HG02973 (cell line): Measurements from ENCODE around the gene RHBDD2.

Source experiments
- ATAC-seq: cut with Tn5 transposase; IDR thresholded peaks from one replicate; pipeline ENCODE4 v1.9.1; 2021; ENCODE audit warnings: moderate library complexity; ENCODE audit not compliant: unreplicated experiment

The RHBDD2 gene

DNA sequence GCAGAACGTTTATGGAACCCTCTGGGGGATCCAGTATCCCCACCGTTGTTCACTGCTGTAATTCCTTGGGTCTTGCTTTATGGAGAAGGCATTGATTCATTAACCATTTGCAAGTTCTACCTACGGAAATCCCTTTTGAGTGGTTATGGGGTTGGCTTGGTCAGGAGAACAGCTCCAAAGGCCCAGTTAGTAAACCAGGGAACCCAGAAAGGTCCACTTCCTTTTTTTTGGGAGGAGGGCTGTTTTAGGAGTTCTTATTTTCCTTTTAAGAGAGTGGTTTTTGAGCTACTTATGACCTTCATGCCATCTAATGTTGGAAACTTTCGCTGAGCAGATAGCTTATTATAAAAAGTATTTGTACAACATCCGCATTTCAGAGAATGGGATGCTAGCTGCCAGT is 37.4 kb downstream of the RHBDD2 start:
- no peak for ATAC-seq

DNA sequence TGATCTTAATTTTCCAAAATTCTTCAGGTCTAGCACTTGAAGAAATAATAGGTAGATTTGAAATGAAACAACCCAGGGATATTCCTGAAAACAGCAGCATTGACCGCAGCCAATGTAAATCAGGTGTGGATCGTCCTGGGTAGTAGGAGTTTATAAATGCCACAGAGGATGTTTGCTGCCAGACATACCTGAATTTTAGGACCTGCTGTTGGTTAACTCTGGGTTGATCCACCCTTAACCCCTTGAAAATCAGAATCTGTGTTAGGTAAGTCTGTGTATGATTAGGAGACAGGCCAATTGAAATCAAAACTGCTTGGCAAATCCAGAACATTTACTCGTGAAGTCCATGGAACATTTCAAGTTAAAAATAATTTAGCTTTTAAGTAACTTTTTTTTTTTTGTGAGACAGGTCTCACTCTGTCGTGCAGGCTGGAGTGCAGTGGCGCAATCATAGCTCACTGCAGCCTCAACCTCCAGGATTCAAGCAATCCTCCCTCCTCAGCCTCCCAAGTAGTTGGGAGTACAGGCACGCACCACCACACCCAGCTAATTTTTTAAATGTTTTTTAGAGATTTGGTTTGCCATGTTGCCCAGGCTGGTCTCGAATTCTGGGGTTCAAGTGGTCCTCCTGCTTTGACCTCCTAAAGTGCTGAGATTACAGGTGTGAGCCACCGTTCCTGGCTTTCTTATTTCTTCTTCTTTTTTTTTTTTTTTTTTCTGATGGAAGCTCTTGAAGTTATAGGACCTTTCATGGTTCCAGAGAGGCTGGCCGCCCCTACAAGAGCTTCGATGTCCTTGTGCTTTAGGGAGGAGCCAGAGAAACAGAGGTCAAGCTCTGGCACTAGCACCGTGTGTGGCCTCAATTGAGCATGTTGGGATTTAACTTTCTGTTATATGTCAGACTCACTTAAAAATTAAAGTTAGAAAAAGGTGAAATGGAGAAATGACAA is 38.1 kb downstream of the RHBDD2 start:
- no peak for ATAC-seq

DNA sequence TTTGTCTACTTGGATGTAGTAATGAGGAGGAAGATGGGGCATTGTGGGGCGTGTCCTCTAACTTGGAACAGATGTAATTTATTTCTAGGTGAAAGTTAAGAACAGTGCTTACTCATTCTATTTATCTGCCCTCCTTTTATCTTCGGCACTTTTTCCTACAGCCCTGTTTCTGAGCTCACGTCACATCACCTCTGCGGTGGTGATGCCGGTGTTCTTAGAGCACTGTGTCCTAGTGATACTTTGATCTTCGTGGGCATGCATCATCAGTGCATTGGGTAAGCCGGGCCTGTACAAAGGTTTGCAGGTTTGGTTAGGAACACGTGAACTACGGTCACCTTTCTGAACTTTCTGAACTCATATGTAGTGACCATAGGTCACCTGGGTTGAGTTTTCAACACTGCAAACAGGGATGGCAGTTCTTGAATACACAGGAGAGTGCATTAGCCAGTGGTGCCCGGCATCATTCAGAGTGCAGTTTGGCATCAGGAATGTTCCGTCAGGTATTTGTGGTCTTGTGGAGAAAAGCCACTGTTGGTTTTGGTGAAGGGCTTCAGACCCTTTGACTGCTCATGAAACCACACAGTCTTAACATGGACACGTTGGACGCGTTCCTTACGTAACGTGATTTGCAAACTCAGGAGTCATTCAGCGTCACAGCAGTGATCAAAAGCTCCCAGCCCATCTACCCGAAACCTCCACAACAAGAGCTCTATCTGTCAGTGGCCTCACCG is 41.8 kb downstream of the RHBDD2 start:
- ATAC-seq: no peak

DNA sequence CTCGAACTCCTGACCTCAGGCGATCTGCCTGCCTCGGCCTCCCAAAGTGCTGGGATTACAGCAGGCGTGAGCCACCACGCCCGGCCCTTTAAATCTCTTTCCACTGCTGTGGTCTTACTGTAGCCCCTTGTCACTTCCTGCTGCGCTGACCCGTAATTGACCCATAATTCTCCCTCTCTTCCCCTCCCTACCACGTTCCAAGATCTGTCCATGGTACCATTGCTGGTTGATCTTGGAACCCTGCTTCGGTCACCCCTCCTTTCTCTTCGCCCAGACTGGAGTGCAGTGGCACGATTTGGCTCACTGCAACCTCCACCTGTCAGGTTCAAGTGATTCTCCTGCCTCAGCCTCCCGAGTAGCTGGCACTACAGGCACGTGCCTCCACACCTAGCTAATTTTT is 42.6 kb downstream of the RHBDD2 start:
- ATAC-seq: no peak

- no peak for ATAC-seq
Observed at GRCh38 chr7:75922966-75923603, 44.3 kb downstream of the RHBDD2 start.

- ATAC-seq: no peak
Observed at GRCh38 chr7:75924256-75924655, 45.4 kb downstream of the RHBDD2 start.

- ATAC-seq: no peak
Observed at GRCh38 chr7:75924889-75925288, 46.1 kb downstream of the RHBDD2 start.

DNA sequence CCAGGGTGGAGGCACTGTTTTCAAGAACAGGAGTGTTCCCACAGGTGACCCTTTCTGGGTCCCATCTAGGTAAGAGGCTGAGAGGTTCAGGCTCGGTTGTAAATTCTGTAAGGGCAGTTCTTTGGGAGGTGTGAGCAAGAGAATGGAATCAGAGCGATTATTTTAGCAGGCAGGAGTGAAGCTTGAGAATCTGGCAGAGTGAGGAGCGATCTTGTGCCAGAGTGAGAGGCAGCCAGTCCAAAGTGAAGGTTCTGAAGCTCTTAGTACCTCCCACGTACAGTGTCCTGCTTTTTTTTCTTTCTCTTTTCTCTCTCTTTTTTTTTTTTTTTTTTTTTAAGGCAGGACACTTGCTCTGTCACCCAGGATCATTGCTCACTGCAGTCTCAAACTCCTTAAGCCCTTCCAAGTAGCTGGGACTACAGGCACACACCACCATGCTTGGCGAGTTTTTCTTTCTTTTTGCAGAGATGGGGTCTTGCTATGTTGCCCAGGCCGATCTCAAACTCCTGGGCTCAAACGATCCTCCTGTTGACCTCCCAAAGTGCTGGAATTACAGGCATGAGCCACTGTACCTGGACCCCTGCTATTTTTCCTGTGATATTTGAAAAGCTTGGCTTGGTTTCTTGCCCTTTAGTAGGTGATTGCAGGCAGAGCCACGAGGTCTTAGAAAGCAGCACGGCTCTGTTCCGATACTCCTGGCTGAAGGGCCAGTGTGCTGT is 47.0 kb downstream of the RHBDD2 start:
- ATAC-seq: no peak

GRCh38 chr7:75928568-75928914 is 49.7 kb downstream of the RHBDD2 start:
- no peak for ATAC-seq

GRCh38 chr7:75931680-75932079 is 52.8 kb downstream of the RHBDD2 start:
- no peak for ATAC-seq

GRCh38 chr7:75937958-75938786 is 59.3 kb downstream of the RHBDD2 start:
- ATAC-seq: no peak
